ENCODE data around the gene DENND4A.

DNA sequence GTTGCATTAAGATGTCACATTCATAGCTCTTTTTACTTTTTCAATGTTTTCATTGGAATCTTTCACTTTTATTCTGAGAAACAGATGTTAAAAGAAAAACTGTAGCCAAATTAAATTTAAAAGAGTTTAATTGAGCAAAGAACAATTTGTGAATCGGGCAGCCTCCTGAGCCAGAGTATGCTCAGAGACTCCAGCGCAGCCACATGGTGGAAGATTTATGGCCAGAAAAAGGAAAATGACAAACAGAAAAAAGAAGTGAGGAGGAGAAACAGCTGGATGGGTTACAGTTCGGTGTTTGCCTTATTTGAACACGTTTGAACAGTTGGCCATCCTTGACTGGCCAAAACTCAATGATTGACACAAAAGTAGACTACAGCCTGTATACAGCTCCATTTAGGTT is 43.4 kb upstream of the DENND4A start:
- TF ChIP-seq CTCF (IDR thresholded peaks at IDR 0.05) (no peak), POLR2AphosphoS5 (IDR thresholded peaks at IDR 0.05) (no peak), POLR2A (IDR thresholded peaks at IDR 0.05) (no peak)
